ENCODE measurements around the gene DDI2.
"Not testable (repeated sequence)": the region's sequence is repeated elsewhere in the genome, so short reads cannot be mapped to it uniquely, and the experiment has no call there.

Gene DDI2

DNA sequence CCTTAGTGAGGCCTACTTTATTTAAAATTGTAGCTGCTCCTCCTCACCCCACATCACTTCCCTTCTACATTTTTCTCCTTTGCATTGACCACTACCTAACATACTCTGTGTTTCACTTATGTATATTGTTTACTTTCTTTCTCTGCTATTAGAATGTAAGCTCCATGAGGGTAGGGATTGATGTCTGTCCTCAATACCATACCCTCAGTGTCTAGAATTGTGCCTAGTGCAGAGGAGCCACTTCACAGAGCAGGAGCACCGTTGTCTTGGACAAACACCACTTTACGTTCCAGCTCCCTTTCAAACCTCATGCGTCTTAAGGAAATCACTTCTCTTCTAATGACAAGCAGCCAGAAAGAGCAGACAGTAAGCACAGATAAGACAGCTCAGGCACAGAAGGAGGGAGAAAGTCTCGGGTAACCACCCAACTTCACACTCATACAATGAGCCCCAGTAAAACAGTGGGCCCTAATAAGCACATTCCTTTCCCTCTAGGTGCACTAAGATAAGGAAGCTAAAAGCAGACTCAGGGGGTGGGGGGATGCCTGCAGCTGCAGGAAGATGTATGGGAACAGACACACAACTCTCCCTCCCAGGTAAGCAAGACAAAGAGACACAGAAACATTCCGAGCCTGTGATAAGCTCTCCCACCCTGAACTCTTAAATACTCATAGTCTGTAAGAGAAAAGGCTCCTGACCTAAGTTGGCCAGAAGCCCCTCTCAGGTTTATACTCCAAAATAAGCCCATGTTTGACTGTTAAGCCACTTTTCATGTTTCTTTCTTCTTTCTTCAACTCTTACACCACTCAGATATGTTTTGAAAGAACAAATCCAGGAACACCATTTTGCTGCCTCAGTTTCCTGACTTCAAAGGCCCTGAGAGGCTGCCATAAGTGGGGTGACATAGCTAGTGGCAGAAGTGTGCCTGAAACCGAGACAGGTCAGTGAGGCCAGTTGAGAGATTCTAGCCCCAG, 59.7 kb downstream of the DDI2 start:
- DNase-seq: no peak

DNA sequence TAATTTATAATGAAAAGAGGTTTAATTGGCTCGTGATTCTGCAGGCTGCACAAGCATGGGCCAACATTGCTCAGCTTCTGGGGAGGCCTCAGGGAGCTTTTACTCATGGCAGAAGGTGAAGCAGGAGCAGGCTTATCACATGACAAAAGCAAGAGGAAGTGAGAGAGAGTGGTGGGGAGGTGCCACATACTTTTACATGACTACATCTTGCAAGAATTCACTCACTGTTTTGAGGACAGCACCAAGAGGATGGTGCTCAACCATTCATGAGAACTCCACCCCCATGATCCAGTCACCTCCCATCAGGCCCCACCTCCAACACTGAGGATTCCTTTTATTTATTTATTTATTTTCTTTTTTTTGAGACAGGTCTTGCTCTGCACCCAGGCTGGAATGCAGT, 61.3 kb downstream of the DDI2 start:
- DNase-seq: no peak

DNA sequence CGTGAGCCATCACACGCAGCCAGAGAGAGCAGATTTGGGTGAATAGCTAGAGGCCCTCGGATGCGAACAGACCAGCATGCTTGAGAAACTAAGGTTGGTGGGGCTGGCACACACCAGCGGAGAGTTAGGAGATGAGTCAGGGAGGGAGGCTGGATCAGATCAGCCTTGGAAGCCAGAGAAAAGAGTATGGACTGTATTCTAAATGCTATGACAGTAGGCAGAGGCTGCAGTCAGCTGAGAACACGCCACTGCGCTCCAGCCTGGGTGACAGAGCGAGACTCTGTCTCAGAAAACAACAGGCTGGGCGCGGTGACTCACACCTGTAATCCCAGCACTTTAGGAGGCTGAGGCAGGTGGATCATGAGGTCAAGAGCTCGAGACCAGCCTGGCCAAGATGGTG, 62.9 kb downstream of the DDI2 start:
- DNase-seq: no peak

DNA sequence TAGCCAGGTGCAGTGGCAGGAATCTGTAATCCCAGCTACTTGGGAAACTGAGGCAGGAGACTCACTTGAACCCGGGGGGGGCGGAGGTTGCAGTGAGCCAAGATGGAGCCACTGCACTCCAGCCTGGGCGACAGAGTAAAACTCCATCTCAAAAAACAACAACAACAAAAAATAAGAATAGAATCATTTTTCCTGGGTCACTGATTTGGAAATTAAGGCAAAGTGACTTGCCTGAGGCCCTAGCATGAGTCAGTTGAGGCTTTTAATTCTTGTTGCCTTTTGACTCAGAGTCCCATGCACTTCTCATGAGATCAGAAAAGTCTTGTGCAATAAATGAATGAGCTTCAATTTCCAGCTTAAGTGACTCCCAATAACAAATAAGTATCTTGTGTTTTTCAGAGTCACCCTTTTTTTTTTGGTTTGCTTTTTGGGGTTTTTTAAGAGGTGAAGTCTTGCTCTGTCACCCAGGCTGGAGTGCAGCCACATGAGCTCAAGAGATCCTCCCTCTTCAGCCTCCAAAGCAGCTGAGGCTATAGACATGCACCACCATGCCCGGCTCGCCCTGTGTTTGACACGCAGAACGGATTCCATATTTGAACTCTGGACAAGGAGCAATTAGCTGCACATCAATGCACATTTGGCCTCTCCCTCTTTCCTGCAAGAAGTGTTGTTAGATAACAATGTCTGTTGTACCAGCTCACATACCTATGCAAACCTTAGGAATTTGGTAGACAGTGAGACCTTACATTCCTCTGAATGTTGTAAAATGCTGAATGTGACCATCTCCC, 63.5 kb downstream of the DDI2 start:
- no peak for DNase-seq

DNA sequence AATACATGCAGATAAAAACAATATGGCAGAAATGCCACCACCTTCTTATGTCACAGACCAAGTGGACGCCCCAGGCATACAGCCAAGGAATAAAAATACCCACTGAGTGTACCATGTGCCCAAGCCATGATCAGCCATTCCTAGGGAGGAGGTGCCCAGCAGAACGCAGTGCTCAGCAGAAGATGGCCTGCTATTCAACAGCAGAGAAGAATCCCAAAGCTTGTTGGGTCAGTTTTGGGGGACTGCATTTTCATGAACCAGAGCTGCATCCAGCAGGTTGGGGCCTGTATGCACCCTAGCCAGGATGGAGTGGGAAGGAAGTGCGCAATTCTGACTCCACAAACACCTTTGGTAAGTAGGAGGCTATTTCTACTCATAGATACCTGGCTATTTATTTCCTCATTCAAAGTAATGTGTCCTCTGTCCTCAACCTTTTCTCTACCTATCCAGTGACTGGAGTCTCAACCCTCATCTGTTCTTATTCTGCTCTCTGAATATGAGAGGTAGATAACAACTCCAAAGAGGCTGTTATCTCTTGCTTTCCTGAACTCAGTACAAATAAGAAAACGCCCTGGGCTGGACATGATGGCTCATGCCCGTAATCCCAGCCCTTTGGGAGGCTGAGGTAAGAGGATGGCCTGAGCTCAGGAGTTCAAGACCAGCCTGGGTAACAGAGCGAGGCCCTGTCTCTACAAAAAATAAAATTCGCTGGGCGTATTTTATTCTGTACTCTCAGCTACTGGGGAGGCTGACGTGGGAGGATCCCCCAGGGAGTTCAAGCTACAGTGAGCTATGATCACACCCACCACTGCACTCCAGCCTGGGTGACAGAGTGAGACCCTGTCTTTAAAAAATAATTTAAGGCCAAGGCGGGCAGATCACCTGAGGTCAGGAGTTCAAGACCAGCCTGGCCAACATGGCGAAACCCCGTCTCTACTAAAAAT, 64.4 kb downstream of the DDI2 start:
- no peak for DNase-seq

DNA sequence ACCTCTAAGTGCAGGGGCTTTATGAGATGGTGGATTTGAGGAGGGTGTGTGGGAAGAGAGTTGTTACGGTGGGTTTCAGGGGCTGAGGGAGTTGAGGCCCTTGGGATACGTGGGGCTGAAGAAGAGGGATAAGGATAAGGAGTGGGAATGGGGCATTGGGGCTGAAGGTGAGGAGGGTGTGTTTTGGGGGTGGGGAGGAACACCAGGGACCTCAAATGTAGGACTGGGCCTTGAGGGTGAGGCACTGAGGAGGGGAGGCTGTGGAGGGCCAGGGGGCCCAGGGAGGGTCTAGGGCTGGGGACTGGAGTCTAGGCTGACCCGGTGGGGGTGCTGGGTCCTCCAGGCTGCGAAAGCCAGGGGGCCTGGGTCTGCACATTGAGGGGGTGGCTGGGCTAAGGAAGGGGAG, 65.7 kb downstream of the DDI2 start:
- DNase-seq: no peak

DNA sequence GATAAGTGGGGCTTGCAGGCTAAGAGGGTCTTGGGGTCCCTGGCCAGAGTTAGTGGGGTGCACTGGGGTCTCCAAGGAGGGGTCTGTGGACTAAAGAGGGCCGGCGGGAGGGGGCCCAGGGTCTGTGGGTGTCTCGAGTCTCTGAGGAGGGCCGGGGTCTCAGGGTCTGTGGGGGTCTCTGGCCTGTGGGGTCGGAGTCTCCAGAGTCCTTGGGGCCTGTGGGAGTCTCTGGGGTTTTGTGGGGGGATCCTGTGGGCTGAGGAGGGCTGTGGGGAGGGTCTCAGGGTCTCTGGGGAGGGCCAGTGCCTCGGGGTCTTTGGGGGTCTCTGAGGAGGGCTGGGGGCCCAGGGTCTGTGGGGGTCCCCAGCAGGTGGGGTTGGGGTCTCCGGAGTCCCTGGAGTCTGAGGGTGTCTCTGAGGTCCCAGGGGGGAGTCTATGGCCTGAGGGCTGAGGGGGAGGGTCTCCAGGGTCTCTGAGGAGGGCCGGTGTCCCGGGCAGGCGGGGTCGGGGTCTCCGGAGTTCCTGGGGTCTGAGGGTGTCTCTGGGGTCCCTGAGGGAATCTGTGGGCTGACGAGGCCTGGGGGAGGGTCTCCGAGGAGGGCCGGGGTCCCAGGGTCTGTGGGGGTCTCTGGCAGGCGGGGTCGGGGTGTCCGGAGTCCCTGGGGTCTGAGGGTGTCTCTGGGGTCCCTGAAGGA, 66.2 kb downstream of the DDI2 start:
- peak in 1 of 56 donors; percentile 43 for DNase-seq

DNA sequence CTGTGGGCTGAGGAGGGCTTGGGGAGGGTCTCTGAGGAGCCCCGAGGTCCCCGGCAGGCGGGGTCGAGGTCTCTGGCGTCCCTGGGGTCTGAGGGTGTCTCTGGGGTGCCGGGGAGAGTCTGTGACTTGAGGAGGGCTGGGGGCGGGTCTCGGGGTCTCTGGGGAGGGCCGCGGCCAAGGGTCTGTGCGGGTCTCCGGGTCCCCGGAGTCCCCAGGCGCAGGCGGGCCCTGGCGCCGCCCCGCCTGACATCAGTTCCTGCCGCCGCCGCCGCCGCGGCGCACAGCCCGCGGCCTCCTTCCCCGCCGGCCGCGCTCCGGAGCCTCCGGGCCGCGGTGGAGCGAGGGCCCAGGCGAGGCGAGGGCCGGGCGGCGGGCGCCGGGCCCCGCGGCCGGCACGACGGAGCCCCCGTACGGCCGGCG, 66.8 kb downstream of the DDI2 start, which contains the start of gene PLEKHM2:
Gene PLEKHM2, plus strand, starts transcription at position 279 of the 420 bp plus-strand sequence. CDS start 239 bp downstream, outside the sequence.
- peak in 11 of 56 donors; percentile 7 to 43 (median 23) for DNase-seq

DNA sequence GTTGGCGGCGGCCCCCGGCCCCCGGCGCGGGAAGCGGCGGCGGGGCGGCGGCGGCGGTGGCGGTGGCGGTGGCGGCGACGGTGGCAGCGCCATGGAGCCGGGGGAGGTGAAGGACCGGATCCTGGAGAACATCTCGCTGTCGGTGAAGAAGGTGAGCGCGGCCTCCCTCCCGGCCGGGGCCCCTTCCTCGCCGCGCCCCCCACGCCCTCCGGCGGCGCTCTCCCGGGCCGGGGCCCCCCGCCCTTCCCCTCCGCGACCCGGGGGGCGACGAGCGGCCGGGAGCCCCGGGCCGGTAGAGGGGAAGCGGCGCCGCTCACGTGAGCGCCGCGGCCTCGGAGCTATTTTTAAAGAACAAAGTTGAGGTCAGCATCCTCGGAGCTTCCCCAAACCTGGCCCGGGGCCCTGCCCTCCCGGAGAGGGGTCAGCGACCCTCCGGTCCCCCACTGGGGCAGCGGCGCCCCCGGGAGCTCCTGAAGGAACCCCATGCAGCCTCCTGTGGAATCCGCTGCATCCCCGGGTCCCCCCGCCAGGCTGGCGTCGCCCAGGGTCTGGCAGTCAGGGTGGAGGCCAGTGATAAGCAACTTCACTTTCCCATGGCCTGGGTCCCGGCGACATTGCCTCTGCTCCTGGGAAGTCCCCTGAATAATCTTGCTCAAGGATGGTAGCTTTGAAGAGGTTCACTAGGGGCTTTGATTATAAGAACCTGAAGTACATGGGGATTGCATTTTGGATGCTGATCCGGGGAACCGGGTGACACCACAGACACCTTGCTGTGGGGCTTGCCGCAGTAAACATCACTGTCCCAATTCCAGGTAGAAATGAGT, 67.4 kb downstream of the DDI2 start:
- peak in 17 of 56 donors; percentile 5 to 43 (median 17) for DNase-seq

DNA sequence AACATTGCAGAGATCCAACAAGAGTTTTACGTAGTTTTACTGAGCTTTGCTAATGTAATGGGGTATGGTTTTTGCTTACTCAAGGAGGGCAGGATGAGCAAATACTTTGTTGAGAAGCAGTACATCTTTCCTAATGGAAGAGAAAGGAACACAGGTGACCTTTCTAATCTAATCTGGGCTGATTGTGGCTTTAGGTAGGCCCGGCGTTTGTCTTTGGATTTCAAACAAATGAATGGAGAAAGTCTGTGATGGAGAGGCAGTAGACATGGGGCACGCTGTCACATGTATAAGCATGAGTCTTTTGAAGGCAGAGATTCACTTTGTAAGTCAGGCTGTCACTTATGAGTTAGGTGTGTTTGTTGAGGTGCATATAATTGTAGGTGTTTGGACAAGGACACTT, 68.6 kb downstream of the DDI2 start:
- no peak for DNase-seq

DNA sequence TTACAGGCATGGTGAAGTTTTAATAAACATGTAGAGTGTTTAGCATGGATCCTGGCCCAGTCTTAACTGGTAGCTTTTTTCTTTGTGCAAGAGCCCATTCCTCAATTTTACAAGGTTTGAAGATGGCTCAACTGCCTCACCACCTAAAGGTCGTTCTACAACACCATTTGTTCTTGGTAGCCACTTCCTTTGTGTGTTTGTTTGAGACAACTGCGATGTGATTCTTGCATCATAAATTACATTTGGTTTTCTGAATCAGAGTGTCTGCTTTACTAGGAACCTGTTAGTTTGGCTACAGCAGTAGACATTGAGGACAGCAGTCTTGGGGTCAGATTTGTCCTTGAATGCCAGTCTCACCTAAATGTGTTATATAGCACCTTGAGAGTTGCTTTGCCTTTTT, 70.2 kb downstream of the DDI2 start:
- no peak for DNase-seq

DNA sequence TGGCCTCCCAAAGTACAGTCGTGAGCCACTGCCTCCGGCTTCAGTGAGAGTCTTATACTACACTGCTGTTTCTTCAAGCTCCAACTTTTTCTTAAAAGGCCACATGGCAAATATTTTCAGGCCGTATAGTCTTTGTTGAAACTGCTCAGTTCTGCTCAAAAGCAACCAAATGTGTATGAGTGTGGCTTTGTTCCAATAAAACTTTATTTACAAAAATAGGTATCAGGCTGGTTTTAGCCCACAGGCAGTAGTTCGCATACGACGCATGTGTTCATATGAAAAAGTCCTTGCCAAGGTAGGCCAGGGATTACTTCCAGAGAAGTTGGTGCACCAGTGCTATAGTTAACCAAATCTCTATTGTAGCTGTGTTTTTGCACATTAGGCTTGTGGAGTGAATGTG, 73.1 kb downstream of the DDI2 start:
- no peak for DNase-seq

DNA sequence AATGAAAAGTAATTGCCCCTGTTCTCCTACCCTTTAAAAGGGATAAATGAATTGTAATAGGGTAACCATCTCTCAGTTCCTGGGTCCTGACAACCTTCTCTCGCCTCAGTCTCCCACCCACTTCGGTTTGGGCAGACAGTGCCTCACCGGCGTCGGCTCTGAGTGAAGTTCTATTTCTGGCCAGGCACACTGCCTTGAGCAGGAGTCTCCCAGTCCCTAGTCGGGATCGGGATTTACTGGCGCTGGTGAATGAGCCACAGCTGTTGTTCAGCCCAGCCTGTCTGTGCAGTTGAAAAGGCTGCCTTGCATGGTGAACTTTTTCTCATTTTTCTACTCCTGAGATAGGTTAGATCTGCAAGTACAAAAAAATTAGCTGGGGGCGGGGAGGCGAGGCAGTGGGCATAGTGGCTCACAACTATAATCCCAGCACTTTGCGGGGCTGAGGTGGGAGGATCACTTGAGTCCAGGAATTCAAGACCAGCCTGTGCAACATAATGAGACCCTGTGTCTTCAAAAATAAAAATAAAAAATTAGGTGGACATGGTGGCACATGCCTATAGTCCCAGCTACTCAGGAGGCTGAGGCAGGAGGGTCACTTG, 74.3 kb downstream of the DDI2 start:
- peak in 13 of 56 donors; percentile 3 to 34 (median 16) for DNase-seq

DNA sequence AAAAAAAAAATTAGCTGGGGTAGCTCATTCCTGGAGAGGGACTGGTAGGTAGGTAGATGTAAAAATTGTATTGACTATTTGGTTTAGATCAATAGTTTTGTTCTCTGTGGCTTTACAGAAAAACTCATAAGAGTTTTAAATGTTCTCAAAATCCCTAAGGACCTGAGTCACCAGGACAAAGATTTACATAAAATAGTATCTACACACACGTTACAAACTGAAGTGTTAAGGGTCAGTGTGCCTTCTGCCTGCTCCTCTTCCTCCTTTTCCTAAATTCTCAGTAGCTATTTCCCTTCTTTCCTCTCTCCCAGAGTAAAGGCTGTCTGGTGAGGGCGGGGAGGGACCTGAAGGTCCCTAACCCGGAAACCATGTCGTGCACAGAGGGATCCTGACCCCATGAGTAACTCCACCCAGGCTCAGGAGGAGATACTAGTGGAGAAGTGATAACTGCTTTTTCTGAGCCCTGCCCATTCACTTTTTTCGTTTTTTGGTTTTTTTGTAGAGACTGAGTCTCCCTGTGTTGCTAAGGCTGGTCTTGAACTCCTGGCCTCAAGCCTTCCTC, 74.9 kb downstream of the DDI2 start:
- DNase-seq: no peak

DNA sequence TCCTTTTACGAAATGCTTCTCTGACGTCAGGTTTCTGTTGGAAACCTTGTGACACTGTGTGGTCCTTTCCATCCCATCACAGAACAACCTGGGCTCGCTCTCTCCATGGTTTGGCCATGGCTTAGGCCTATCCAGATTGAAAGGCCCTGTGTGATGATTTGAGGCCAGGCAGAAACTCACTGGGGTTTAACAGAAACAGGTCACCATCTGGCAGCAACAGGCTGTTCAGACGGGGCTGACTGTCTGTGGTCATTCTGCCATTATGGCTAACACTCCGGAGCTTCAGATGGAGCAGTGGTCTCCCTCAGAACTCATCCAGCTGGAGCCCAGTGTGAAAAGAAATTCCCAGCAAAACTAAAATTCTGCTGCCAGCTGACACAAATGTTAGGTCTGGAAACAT, 76.1 kb downstream of the DDI2 start:
- no peak for DNase-seq

DNA sequence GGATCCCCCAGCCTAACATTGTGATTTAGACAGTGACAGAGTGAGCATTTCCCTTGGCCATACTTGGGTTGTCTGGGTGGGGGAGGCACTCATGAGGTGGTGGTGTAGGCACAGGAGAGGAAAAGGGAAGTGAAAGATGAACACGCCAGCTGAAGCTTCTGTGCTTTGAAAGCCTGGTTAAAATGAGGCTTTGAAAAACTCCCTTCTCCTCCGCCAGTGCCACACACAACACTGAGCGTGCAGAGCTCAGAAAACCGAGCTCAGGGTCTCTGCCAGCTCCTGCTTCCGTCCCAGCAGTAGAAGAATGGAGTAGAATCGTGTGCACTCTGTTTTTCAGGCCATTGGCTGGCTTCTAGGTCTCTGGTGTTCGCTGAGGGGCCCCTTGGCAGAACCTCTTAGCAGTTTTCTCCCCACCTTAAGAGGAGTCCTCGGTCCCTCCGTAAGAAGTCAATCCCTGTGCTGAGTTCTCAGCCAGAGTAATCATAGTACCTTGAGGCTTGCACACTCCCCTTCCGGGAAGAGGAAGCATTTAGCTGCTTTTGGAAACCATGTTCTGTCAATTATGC, 79.8 kb downstream of the DDI2 start:
- peak in 42 of 56 donors; percentile 8 to 72 (median 42) for DNase-seq

DNA sequence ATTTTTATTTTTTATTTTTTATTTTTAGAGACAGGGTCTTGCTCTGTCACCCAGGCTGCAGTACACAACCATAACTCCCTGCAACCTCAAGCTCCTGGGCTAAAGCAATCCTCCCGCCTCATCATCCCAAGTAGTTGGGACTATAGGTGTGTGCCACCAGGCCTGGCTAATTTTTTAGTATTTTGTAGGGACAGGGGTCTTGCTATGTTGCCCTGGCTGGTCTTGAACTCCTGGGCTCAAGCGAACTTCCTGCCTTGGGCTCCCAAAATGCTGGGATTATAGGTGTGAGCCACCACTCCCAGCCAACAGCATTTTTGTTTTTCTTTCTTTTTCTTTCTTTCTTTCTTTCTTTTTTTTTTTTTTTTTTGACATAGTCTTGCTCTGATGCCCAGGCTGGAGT, 80.9 kb downstream of the DDI2 start:
- DNase-seq: no peak

DNA sequence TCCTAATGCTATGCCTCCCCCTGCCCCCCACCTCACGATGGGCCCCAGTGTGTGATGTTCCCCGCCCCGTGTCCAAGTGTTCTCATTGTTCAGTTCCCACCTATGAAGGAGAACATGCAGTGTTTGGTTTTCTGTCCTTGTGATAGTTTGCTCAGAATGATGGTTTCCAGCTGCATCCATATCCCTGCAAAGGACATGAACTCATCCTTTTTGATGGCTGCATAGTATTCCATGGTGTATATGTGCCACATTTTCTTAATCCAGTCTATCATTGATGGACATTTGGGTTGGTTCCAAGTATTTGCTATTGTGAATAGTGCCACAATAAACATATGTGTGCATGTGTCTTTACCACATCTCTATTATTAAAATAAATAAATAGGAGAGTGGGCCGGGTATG, 82.1 kb downstream of the DDI2 start:
- DNase-seq: not testable (repeated sequence)
